GM19452 (cell line): ENCODE data around the gene SYNE1.
"Not testable (repeated sequence)": the region's sequence is repeated elsewhere in the genome, so short reads cannot be mapped to it uniquely, and the experiment has no call there.

Source experiments
- ATAC-seq: cut with Tn5 transposase; IDR thresholded peaks from one replicate; pipeline ENCODE4 v1.9.1; 2021; ENCODE audit not compliant: unreplicated experiment

SYNE1 gene

GRCh38 chr6:152085451-152085921 lies 551.7 kb downstream of the SYNE1 start:
- ATAC-seq: no peak

- ATAC-seq: no peak
Observed at GRCh38 chr6:152078804-152079203, 558.4 kb downstream of the SYNE1 start.

DNA sequence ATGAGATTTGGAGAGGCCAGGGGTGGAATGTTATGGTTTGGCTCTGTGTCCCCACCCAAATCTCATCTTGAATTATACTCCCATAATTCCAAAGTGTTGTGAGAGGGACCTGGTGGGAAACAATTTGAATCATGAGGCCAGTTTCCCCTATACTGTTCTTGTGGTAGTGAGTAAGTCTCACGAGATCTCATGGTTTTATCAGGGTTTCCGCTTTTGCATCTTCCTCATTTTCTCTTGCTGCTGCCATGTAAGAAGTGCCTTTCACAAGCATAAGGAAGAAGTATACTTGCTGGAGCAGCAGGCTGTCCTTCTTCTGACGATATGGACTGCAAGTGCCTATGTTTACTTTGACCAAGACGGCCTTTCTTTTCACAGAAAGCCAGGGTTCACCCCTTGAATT lies 559.2 kb downstream of the SYNE1 start:
- ATAC-seq: no peak

DNA sequence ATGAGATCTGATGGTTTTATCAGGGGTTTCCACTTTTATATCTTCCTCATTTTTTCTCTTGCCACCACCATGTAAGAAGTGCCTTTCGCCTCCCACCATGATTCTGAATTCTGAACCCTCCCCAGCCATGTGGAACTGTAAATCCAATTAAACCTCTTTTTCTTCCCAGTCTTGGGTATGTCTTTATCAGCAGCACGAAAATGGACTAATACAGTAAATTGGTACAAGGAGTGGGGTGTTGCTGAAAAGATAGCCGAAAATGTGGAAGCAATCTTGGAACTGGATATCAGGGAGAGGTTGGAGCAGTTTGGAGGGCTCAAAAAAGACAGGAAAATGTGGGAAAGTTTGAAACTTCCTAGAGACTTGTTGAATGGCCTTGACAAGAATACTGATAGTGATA lies 560.9 kb downstream of the SYNE1 start:
- ATAC-seq: not testable (repeated sequence)

- ATAC-seq: no peak
Observed at GRCh38 chr6:152071843-152072242, 565.3 kb downstream of the SYNE1 start.
